ENCODE measurements around the gene TAF15.

TAF15 gene

GRCh38 chr17:35841101-35841500 lies 31.8 kb downstream of the TAF15 start:
- Histone ChIP-seq H3F3A (ENCODE audit: control insufficient read depth, insufficient read depth) (peaks cover 4% of the 10 kb centered on the region; the same call in 1 of the 2 replicates), H3K9me2 (replicated peaks; ENCODE audit: control insufficient read depth, low read length) (no peaks in the 10 kb centered on the region), H3K27ac (ENCODE audit: low read depth, low read length) (no peak overlapping the region), H3K4me2 (ENCODE audit: low read length) (no peak overlapping the region), H3K4me3 (ENCODE audit: low read length) (no peak overlapping the region), H3K4me1 (ENCODE audit: control insufficient read depth, low read length) (no peaks in the 10 kb centered on the region), H3K36me3 (ENCODE audit: control insufficient read depth, low read length) (peaks cover 88% of the 10 kb centered on the region), H3K79me2 (ENCODE audit: control insufficient read depth, low read length) (no peaks in the 10 kb centered on the region), H3K9me3 (ENCODE audit: control insufficient read depth, insufficient read depth, low read length) (no peaks in the 10 kb centered on the region), H4K20me1 (ENCODE audit: control insufficient read depth, insufficient read depth, low read depth, low read length) (peaks cover 3% of the 10 kb centered on the region; the same call in 1 of the 2 replicates), H3K27me3 (ENCODE audit: control insufficient read depth, low read length) (no peaks in the 10 kb centered on the region)
- TF ChIP-seq CTCF (IDR thresholded peaks at IDR 0.05; ENCODE audit: low read depth, low read length, poor library complexity, severe bottlenecking) (no peak), EZH2phosphoT487 (IDR thresholded peaks at IDR 0.05; ENCODE audit: borderline replicate concordance, low read length) (no peak)

GRCh38 chr17:35841505-35841904 lies 32.2 kb downstream of the TAF15 start:
- no peaks in the 10 kb centered on the region for H3K27me3 ChIP-seq (ENCODE audit: control insufficient read depth, low read length)
- peaks cover 4% of the 10 kb centered on the region; the same call in 1 of the 2 replicates for H3F3A ChIP-seq (ENCODE audit: control insufficient read depth, insufficient read depth)
- H3K4me1 ChIP-seq (ENCODE audit: control insufficient read depth, low read length), result no peaks in the 10 kb centered on the region
- H4K20me1 ChIP-seq (ENCODE audit: control insufficient read depth, insufficient read depth, low read depth, low read length), result peaks cover 3% of the 10 kb centered on the region; the same call in 1 of the 2 replicates
- no peak overlapping the region for H3K4me3 ChIP-seq (ENCODE audit: low read length)
- no peak overlapping the region for H3K4me2 ChIP-seq (ENCODE audit: low read length)
- no peaks in the 10 kb centered on the region for H3K79me2 ChIP-seq (ENCODE audit: control insufficient read depth, low read length)
- no peaks in the 10 kb centered on the region for H3K9me3 ChIP-seq (ENCODE audit: control insufficient read depth, insufficient read depth, low read length)
- H3K9me2 ChIP-seq (replicated peaks; ENCODE audit: control insufficient read depth, low read length), result no peaks in the 10 kb centered on the region
- no peak for TF ChIP-seq CTCF (IDR thresholded peaks at IDR 0.05; ENCODE audit: low read depth, low read length, poor library complexity, severe bottlenecking)
- TF ChIP-seq EZH2phosphoT487 (IDR thresholded peaks at IDR 0.05; ENCODE audit: borderline replicate concordance, low read length), result no peak
- no peak overlapping the region for H3K27ac ChIP-seq (ENCODE audit: low read depth, low read length)
- peaks cover 88% of the 10 kb centered on the region for H3K36me3 ChIP-seq (ENCODE audit: control insufficient read depth, low read length)

- H3K79me2 ChIP-seq (ENCODE audit: control insufficient read depth, low read length), result no peaks in the 10 kb centered on the region
Measured at GRCh38 chr17:35842239-35842638, 33.0 kb downstream of the TAF15 start.

More at GRCh38 chr17:35842239-35842638, 33.0 kb downstream of the TAF15 start:
- H3K4me2 ChIP-seq (ENCODE audit: low read length), result no peak overlapping the region
- no peaks in the 10 kb centered on the region for H3K4me1 ChIP-seq (ENCODE audit: control insufficient read depth, low read length)
- no peak overlapping the region for H3K27ac ChIP-seq (ENCODE audit: low read depth, low read length)
- no peaks in the 10 kb centered on the region for H3K27me3 ChIP-seq (ENCODE audit: control insufficient read depth, low read length)
- H3F3A ChIP-seq (ENCODE audit: control insufficient read depth, insufficient read depth), result peaks cover 7% of the 10 kb centered on the region
- TF ChIP-seq EZH2phosphoT487 (IDR thresholded peaks at IDR 0.05; ENCODE audit: borderline replicate concordance, low read length) (no peak), CTCF (IDR thresholded peaks at IDR 0.05; ENCODE audit: low read depth, low read length, poor library complexity, severe bottlenecking) (no peak)
- peaks cover 86% of the 10 kb centered on the region for H3K36me3 ChIP-seq (ENCODE audit: control insufficient read depth, low read length)
- H3K9me3 ChIP-seq (ENCODE audit: control insufficient read depth, insufficient read depth, low read length), result no peaks in the 10 kb centered on the region
- H3K9me2 ChIP-seq (replicated peaks; ENCODE audit: control insufficient read depth, low read length), result no peaks in the 10 kb centered on the region
- no peak overlapping the region for H3K4me3 ChIP-seq (ENCODE audit: low read length)
- H4K20me1 ChIP-seq (ENCODE audit: control insufficient read depth, insufficient read depth, low read depth, low read length), result peaks cover 3% of the 10 kb centered on the region; the same call in 1 of the 2 replicates
